Measurements from ENCODE around the gene OSBPL5.

OSBPL5 gene

GRCh38 chr11:3180869-3181268 lies 15.8 kb upstream of the OSBPL5 start:
- Histone ChIP-seq H3K36me3 (no peaks in the 10 kb centered on the region), H3K27ac (no peak overlapping the region), H3K4me1 (ENCODE audit: control insufficient read depth in 1 of 2, insufficient read depth in 1 of 2, low read depth in 1 of 2, low read length in 1 of 2) (no peaks in the 10 kb centered on the region), H3K9me3 (peaks cover 8% of the 10 kb centered on the region), H3K27me3 (no peaks in the 10 kb centered on the region), H3K4me3 (ENCODE audit: low read depth in 1 of 2, low read length in 1 of 2) (no peak overlapping the region)
- TF ChIP-seq, protein P1, sequence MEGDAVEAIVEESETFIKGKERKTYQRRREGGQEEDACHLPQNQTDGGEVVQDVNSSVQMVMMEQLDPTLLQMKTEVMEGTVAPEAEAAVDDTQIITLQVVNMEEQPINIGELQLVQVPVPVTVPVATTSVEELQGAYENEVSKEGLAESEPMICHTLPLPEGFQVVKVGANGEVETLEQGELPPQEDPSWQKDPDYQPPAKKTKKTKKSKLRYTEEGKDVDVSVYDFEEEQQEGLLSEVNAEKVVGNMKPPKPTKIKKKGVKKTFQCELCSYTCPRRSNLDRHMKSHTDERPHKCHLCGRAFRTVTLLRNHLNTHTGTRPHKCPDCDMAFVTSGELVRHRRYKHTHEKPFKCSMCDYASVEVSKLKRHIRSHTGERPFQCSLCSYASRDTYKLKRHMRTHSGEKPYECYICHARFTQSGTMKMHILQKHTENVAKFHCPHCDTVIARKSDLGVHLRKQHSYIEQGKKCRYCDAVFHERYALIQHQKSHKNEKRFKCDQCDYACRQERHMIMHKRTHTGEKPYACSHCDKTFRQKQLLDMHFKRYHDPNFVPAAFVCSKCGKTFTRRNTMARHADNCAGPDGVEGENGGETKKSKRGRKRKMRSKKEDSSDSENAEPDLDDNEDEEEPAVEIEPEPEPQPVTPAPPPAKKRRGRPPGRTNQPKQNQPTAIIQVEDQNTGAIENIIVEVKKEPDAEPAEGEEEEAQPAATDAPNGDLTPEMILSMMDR (IDR thresholded peaks at IDR 0.05): no peak

- Histone ChIP-seq H3K27me3 (no peaks in the 10 kb centered on the region), H3K27ac (no peak overlapping the region), H3K9me3 (peaks cover 8% of the 10 kb centered on the region), H3K36me3 (no peaks in the 10 kb centered on the region), H3K4me1 (ENCODE audit: control insufficient read depth in 1 of 2, insufficient read depth in 1 of 2, low read depth in 1 of 2, low read length in 1 of 2) (no peaks in the 10 kb centered on the region), H3K4me3 (ENCODE audit: low read depth in 1 of 2, low read length in 1 of 2) (no peak overlapping the region)
- TF ChIP-seq, protein P1 (IDR thresholded peaks at IDR 0.05): no peak
These were observed 13.2 kb upstream of the OSBPL5 start for GRCh38 chr11:3178349-3178748.

- Histone ChIP-seq H3K27ac (no peak overlapping the region), H3K4me1 (ENCODE audit: control insufficient read depth in 1 of 2, insufficient read depth in 1 of 2, low read depth in 1 of 2, low read length in 1 of 2) (no peaks in the 10 kb centered on the region), H3K9me3 (peaks cover 8% of the 10 kb centered on the region), H3K27me3 (no peaks in the 10 kb centered on the region), H3K36me3 (no peaks in the 10 kb centered on the region), H3K4me3 (ENCODE audit: low read depth in 1 of 2, low read length in 1 of 2) (no peak overlapping the region)
- TF ChIP-seq, protein P1 (IDR thresholded peaks at IDR 0.05): no peak
These were observed 12.8 kb upstream of the OSBPL5 start for GRCh38 chr11:3177931-3178330.

DNA sequence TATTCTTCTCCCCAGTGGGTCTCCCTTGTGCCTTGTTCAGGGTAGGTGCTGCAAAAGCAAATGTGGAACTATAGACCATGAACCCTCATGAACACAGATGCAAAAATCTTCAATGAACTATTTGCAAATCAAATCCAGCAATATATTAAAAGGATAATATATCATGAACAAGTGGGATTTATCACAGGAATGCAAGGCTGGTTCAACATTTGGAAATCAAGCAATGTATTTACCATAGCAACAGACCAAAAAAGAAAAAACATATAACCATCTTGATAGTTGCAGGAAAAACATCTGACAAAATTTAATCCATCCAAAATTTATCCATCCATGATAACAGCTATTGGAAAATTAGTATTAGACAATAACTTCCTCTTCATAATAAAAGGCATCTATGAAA lies 11.4 kb upstream of the OSBPL5 start:
- Histone ChIP-seq H3K4me3 (ENCODE audit: low read depth in 1 of 2, low read length in 1 of 2) (no peak overlapping the region), H3K36me3 (no peaks in the 10 kb centered on the region), H3K9me3 (peaks cover 8% of the 10 kb centered on the region), H3K27ac (no peak overlapping the region), H3K4me1 (ENCODE audit: control insufficient read depth in 1 of 2, insufficient read depth in 1 of 2, low read depth in 1 of 2, low read length in 1 of 2) (no peaks in the 10 kb centered on the region), H3K27me3 (peaks cover 10% of the 10 kb centered on the region)
- TF ChIP-seq, protein P1 (IDR thresholded peaks at IDR 0.05): no peak

GRCh38 chr11:3175194-3175593 lies 10.1 kb upstream of the OSBPL5 start:
- Histone ChIP-seq H3K36me3 (no peaks in the 10 kb centered on the region), H3K27me3 (peaks cover 23% of the 10 kb centered on the region), H3K27ac (no peak overlapping the region), H3K9me3 (peaks cover 8% of the 10 kb centered on the region), H3K4me3 (ENCODE audit: low read depth in 1 of 2, low read length in 1 of 2) (no peak overlapping the region), H3K4me1 (ENCODE audit: control insufficient read depth in 1 of 2, insufficient read depth in 1 of 2, low read depth in 1 of 2, low read length in 1 of 2) (no peaks in the 10 kb centered on the region)
- TF ChIP-seq, protein P1 (IDR thresholded peaks at IDR 0.05): no peak

- Histone ChIP-seq H3K9me3 (peaks cover 8% of the 10 kb centered on the region), H3K27ac (no peak overlapping the region), H3K36me3 (no peaks in the 10 kb centered on the region), H3K4me3 (ENCODE audit: low read depth in 1 of 2, low read length in 1 of 2) (no peak overlapping the region), H3K4me1 (ENCODE audit: control insufficient read depth in 1 of 2, insufficient read depth in 1 of 2, low read depth in 1 of 2, low read length in 1 of 2) (peaks cover 2 to 3% of the 10 kb centered on the region in 2 experiments), H3K27me3 (peaks cover 31% of the 10 kb centered on the region)
- TF ChIP-seq, protein P1 (IDR thresholded peaks at IDR 0.05): no peak
These were observed 9.3 kb upstream of the OSBPL5 start for GRCh38 chr11:3174387-3174786.

All from neutrophil (primary cell).